A673 (cell line): ENCODE data around the gene RHEB. TPM values are rescaled to one million over a fixed set of nuclear protein-coding genes. Genes with fewer than 3 reads are reported as not detected.

Experiments
- BruUV-seq: library from RNA; stranded (reverse); fragments of 400-500 nt; replicated peaks from 2 replicates; lab custom pipeline; 2021; lab: Mats Ljungman, UMichigan
- CTCF ChIA-PET: fragments of 300-600 bp; sonication (Branson Sonifier 250); formaldehyde crosslinking; loops from one replicate; lab custom pipeline; 2022; ENCODE audit warnings: antibody characterized with exemption; lab: Charles Lee
- POLR2A ChIA-PET: fragments of 300-600 bp; sonication (Branson Sonifier 250); formaldehyde crosslinking; loops from one replicate; lab custom pipeline; 2022; ENCODE audit warnings: antibody characterized with exemption; ENCODE audit not compliant: low non-redundant PET; lab: Charles Lee
- DNase-seq: peaks from one replicate; pipeline ENCODE4 v3.0.0-alpha.2; 2015; ENCODE audit warnings: low spot score
- H3K27ac ChIP-seq: fragments of 200-600 bp; sonication (generic); 2 replicates; pipeline ENCODE4 v1.5.1; 2016; ENCODE audit warnings: mixed run types, low read depth, mild to moderate bottlenecking, mixed read lengths, antibody characterized with exemption, low read length; ENCODE audit not compliant: poor library complexity, severe bottlenecking
- H3K27me3 ChIP-seq: fragments of 200-600 bp; sonication (generic); replicated peaks from 2 replicates; pipeline ENCODE4 v1.6.1; 2017; ENCODE audit warnings: mixed run types, low read depth, mild to moderate bottlenecking, mixed read lengths, antibody characterized with exemption, low read length; ENCODE audit not compliant: insufficient read depth, poor library complexity
- H3K36me3 ChIP-seq: fragments of 200-600 bp; sonication (generic); 2 replicates; pipeline ENCODE4 v1.6.1; 2016; ENCODE audit warnings: mixed run types, mild to moderate bottlenecking, mixed read lengths, antibody characterized with exemption, low read length; ENCODE audit not compliant: insufficient read depth, poor library complexity, severe bottlenecking
- H3K4me1 ChIP-seq: fragments of 200-600 bp; sonication (generic); 2 replicates; pipeline ENCODE4 v1.6.1; 2017; ENCODE audit warnings: mixed run types, mild to moderate bottlenecking, mixed read lengths, antibody characterized with exemption, low read length; ENCODE audit not compliant: insufficient read depth, poor library complexity, severe bottlenecking
- H3K4me3 ChIP-seq: fragments of 200-600 bp; sonication (generic); 2 replicates; pipeline ENCODE4 v1.5.1; 2016; ENCODE audit warnings: low read depth, mixed run types, mild to moderate bottlenecking, mixed read lengths, low read length; ENCODE audit not compliant: poor library complexity, severe bottlenecking
- H3K9me3 ChIP-seq: fragments of 200-600 bp; sonication (generic); 2 replicates; pipeline ENCODE4 v1.6.1; 2016; ENCODE audit warnings: mixed run types, low read depth, mild to moderate bottlenecking, mixed read lengths, antibody characterized with exemption, low read length; ENCODE audit not compliant: poor library complexity, severe bottlenecking
- CTCF ChIP-seq: fragments of 300-800, 200-600 bp; sonication (generic); conservative IDR thresholded peaks from 2 replicates; pipeline ENCODE4 v1.5.1; 2017; ENCODE audit warnings: low read depth, mild to moderate bottlenecking, antibody characterized with exemption, low read length, moderate library complexity, mixed read lengths
- EZH2 ChIP-seq: fragments of 200-600 bp; sonication (generic); IDR thresholded peaks from 2 replicates; pipeline ENCODE4 v1.6.1; 2017; ENCODE audit warnings: borderline replicate concordance, low read depth, mild to moderate bottlenecking, mixed read lengths, antibody characterized with exemption, low read length; ENCODE audit not compliant: poor library complexity, severe bottlenecking
- intact Hi-C: fragments of 100-400 bp; cut with micrococcal nuclease; formaldehyde crosslinking; loops from one replicate; pipeline ENCODE4 v1.10.0; 2022; ENCODE audit not compliant: unreplicated experiment
- total RNA-seq: library from RNA; stranded (reverse); gene quantifications from 2 replicates; pipeline ENCODE4 v1.2.3, GENCODE V29; 2021

Gene RHEB
- total RNA-seq, 1 experiment from 2014 or later, result 136 TPM

GRCh38 chr7:151436446-151437158 is 83.1 kb downstream of the RHEB start:
- intact Hi-C loops, result no loop called here
- Histone ChIP-seq H3K36me3 (no peaks in the 10 kb centered on the region), H3K4me1 (no peaks in the 10 kb centered on the region), H3K27me3 (peaks cover 2% of the 10 kb centered on the region), H3K9me3 (no peaks in the 10 kb centered on the region), H3K27ac (no peak overlapping the region), H3K4me3 (no peak overlapping the region)
- CTCF ChIA-PET, result no interaction called here
- DNase-seq, result no peak
- BruUV-seq, result no TSS peak
- POLR2A ChIA-PET, result interaction anchor here (0.6 kb wide), 1 partner anchor 286 kb away, joined by 4 read pairs; no protein-coding TSS in a partner anchor
- TF ChIP-seq EZH2 (no peak), CTCF (no peak)

GRCh38 chr7:151435971-151436370 is 83.7 kb downstream of the RHEB start:
- CTCF ChIA-PET, result no interaction called here

GRCh38 chr7:151435103-151435916 is 84.4 kb downstream of the RHEB start:
- Histone ChIP-seq H3K4me1 (no peaks in the 10 kb centered on the region), H3K9me3 (no peaks in the 10 kb centered on the region), H3K27me3 (peaks cover 2% of the 10 kb centered on the region), H3K36me3 (no peaks in the 10 kb centered on the region), H3K4me3 (no peak overlapping the region), H3K27ac (no peak overlapping the region)
- intact Hi-C loops, result no loop called here
- POLR2A ChIA-PET, result no interaction called here
- no TSS peak for BruUV-seq
- CTCF ChIA-PET, result no interaction called here
- no peak for DNase-seq
- TF ChIP-seq EZH2, result no peak
- TF ChIP-seq CTCF, result no peak

More at GRCh38 chr7:151435971-151436370, 83.7 kb downstream of the RHEB start:
- no peaks in the 10 kb centered on the region for H3K4me1 ChIP-seq
- peaks cover 2% of the 10 kb centered on the region for H3K27me3 ChIP-seq
- H3K36me3 ChIP-seq, result no peaks in the 10 kb centered on the region
- POLR2A ChIA-PET, result no interaction called here
- no peak overlapping the region for H3K4me3 ChIP-seq
- no TSS peak for BruUV-seq
- H3K9me3 ChIP-seq, result no peaks in the 10 kb centered on the region
- H3K27ac ChIP-seq, result no peak overlapping the region
- intact Hi-C loops, result no loop called here
- no peak for DNase-seq
- no peak for TF ChIP-seq EZH2
- TF ChIP-seq CTCF, result no peak
